Gastroesophageal sphincter (tissue), 3 donors: ENCODE measurements around the gene GPR137C.

ENCODE experiments used
- CTCF ChIP-seq, 4 experiments: fragments of 200-600 bp in 2 of 4; fragments of 450-650 bp in 2 of 4; sonication (generic) in 1 of 4; IDR thresholded peaks; one replicate each; pipeline ENCODE4 v1.5.1; 2017 to 2019; ENCODE audit warnings: antibody characterized with exemption in 4 of 4, mild to moderate bottlenecking in 2 of 4, moderate library complexity in 2 of 4
- EP300 ChIP-seq: sonication (generic); formaldehyde crosslinking; IDR thresholded peaks from one replicate; pipeline ENCODE4 v1.6.1; 2017; ENCODE audit warnings: antibody characterized with exemption, mild to moderate bottlenecking
- POLR2A ChIP-seq, 2 donors: fragments of 450-650 bp; IDR thresholded peaks; one replicate each; pipeline ENCODE4 v1.6.1; 2017; ENCODE audit warnings: antibody characterized with exemption in 2 of 2, mild to moderate bottlenecking in 2 of 2, moderate library complexity in 1 of 2

GRCh38 chr14:52514046-52514811 lies 38.4 kb upstream of the GPR137C start:
- TF ChIP-seq CTCF (IDR thresholded peaks at IDR 0.05) (no peak), POLR2A (IDR thresholded peaks at IDR 0.05) (no peak), EP300 (no peak)
